Prostate gland (tissue), 2 donors: ENCODE measurements around the gene GBX1. TPM values are rescaled to one million over a fixed set of nuclear protein-coding genes. Genes with fewer than 3 reads are reported as not detected.

Experiments
- DNase-seq: peaks from one replicate; pipeline ENCODE4 v3.0.0-alpha.2; 2019; ENCODE audit warnings: low spot score
- H3K27ac ChIP-seq, 2 donors: fragments of 200-600 bp; sonication (generic); 2 replicates each; pipeline ENCODE4 v1.5.1; 2017 to 2019
- H3K27me3 ChIP-seq: fragments of 200-600 bp; sonication (generic); replicated peaks from 2 replicates; pipeline ENCODE4 v1.5.1; 2019; ENCODE audit not compliant: insufficient read depth
- H3K36me3 ChIP-seq, 2 donors: fragments of 200-600 bp; sonication (generic); 1 replicate in 1 of 2; 2 replicates in 1 of 2; pipeline versions ENCODE4 v1.5.1 to v1.8.1; 2017 to 2019
- H3K4me1 ChIP-seq: fragments of 200-600 bp; sonication (generic); replicated peaks from 2 replicates; pipeline ENCODE4 v1.5.1; 2019
- H3K4me3 ChIP-seq, 2 donors: fragments of 200-600 bp; sonication (generic); 2 replicates each; pipeline ENCODE4 v1.5.1; 2017 to 2019
- H3K9me3 ChIP-seq: fragments of 200-600 bp; sonication (generic); 2 replicates; pipeline ENCODE4 v1.5.1; 2017
- CTCF ChIP-seq, 4 experiments: fragments of 200-600 bp in 2 of 4; fragments of 450-650 bp in 2 of 4; sonication (generic) in 2 of 4; IDR thresholded peaks; 1 replicate in 3 of 4; 2 replicates in 1 of 4; pipeline ENCODE4 v1.5.1; 2016 to 2019; ENCODE audit warnings: antibody characterized with exemption in 4 of 4, mild to moderate bottlenecking in 2 of 4, moderate library complexity in 2 of 4
- POLR2A ChIP-seq: fragments of 450-650 bp; IDR thresholded peaks from one replicate; pipeline ENCODE4 v1.6.1; 2016; ENCODE audit warnings: antibody characterized with exemption, mild to moderate bottlenecking
- POLR2AphosphoS5 ChIP-seq: sonication (generic); formaldehyde crosslinking; IDR thresholded peaks from one replicate; pipeline ENCODE4 v1.6.1; 2017; ENCODE audit warnings: antibody characterized with exemption
- WGBS: methylation state at CpG from one replicate; pipeline ENCODE4 v1.1.5; 2018; 5-methylcytosine and 5-hydroxymethylcytosine counted together
- intact Hi-C: fragments of 100-400 bp; cut with DNase I; formaldehyde crosslinking; loops from one replicate; pipeline ENCODE4 v1.14.2; 2022
- total RNA-seq, 2 donors: library from RNA; depleted of rRNA; stranded (reverse); fragments of >200 nt; gene quantifications; one replicate each; pipeline ENCODE4 v1.1.0, GENCODE V29; 2016

The GBX1 gene
- total RNA-seq, 2 donors from 2014 or later, result not detected

- H3K9me3 ChIP-seq, result no peaks in the 10 kb centered on the region
- no peak for DNase-seq
- H3K4me3 ChIP-seq, result no peak overlapping the region
- 87% methylated on average over 17 of the region's 17 CpGs for WGBS
- intact Hi-C loops, result no loop called here
- TF ChIP-seq POLR2AphosphoS5, result no peak
- no peak for TF ChIP-seq POLR2A
- TF ChIP-seq CTCF (IDR thresholded peaks at IDR 0.05), result no peak
- peaks cover 16 to 48% of the 10 kb centered on the region in 2 donors for H3K36me3 ChIP-seq
- no peaks in the 10 kb centered on the region for H3K27me3 ChIP-seq
- no peak overlapping the region for H3K27ac ChIP-seq
- no peaks in the 10 kb centered on the region for H3K4me1 ChIP-seq
Measured at GRCh38 chr7:151130741-151131157, 36.7 kb downstream of the GBX1 start.

GRCh38 chr7:151129960-151130591 is 37.4 kb downstream of the GBX1 start:
- H3K4me1 ChIP-seq, result peaks cover 4% of the 10 kb centered on the region
- H3K36me3 ChIP-seq, result peaks cover 12 to 41% of the 10 kb centered on the region in 2 donors
- 92% methylated on average over 9 of the region's 9 CpGs for WGBS
- DNase-seq, result no peak
- H3K27ac ChIP-seq, result no peak overlapping the region
- TF ChIP-seq CTCF (IDR thresholded peaks at IDR 0.05) (no peak), POLR2A (no peak), POLR2AphosphoS5 (no peak)
- H3K9me3 ChIP-seq, result no peaks in the 10 kb centered on the region
- H3K27me3 ChIP-seq, result no peaks in the 10 kb centered on the region
- intact Hi-C loops, result no loop called here
- no peak overlapping the region for H3K4me3 ChIP-seq

- no peak for TF ChIP-seq CTCF (IDR thresholded peaks at IDR 0.05)
- no peak for TF ChIP-seq POLR2A
- no peak for TF ChIP-seq POLR2AphosphoS5
- Histone ChIP-seq H3K4me3 (no peak overlapping the region), H3K9me3 (no peaks in the 10 kb centered on the region), H3K4me1 (peaks cover 7% of the 10 kb centered on the region), H3K27me3 (no peaks in the 10 kb centered on the region), H3K36me3 (peaks cover 12 to 35% of the 10 kb centered on the region in 2 donors), H3K27ac (no peak overlapping the region)
- DNase-seq, result no peak
- 90% methylated on average over 28 of the region's 28 CpGs for whole genome bisulfite sequencing
- intact Hi-C loops, result no loop called here
Measured at GRCh38 chr7:151129117-151129959, 38.2 kb downstream of the GBX1 start.

- H3K9me3 ChIP-seq, result no peaks in the 10 kb centered on the region
- 83% methylated on average over 8 of the region's 8 CpGs for WGBS
- no peak overlapping the region for H3K4me3 ChIP-seq
- peaks cover 9 to 29% of the 10 kb centered on the region in 2 donors for H3K36me3 ChIP-seq
- peaks cover 7% of the 10 kb centered on the region for H3K4me1 ChIP-seq
- H3K27me3 ChIP-seq, result no peaks in the 10 kb centered on the region
- intact Hi-C loops, result no loop called here
- no peak for DNase-seq
- TF ChIP-seq POLR2A (no peak), POLR2AphosphoS5 (no peak), CTCF (IDR thresholded peaks at IDR 0.05) (no peak)
- H3K27ac ChIP-seq, result no peak overlapping the region
Measured at GRCh38 chr7:151128716-151129115, 38.8 kb downstream of the GBX1 start.
